DOHH2 (cell line): ENCODE data around the gene ITGAE.

Source experiments
- CTCF ChIP-seq: fragments of 200-600 bp; sonication (generic); IDR thresholded peaks from one replicate; pipeline ENCODE4 v1.5.1; 2014; ENCODE audit warnings: antibody characterized with exemption, mild to moderate bottlenecking, low read depth, low read length; ENCODE audit not compliant: poor library complexity, severe bottlenecking
- EZH2phosphoT487 ChIP-seq: fragments of 200-600 bp; sonication (generic); IDR thresholded peaks from 2 replicates; pipeline ENCODE4 v1.6.1; 2017; ENCODE audit warnings: borderline replicate concordance, mild to moderate bottlenecking, antibody characterized with exemption, low read length, moderate library complexity, mixed read lengths

- TF ChIP-seq CTCF (no peak), EZH2phosphoT487 (no peak)
These were observed 4.7 kb downstream of the ITGAE start for GRCh38 chr17:3796110-3796821.
